ENCODE measurements around the gene HADHA. TPM values are rescaled to one million over a fixed set of nuclear protein-coding genes. Genes with fewer than 3 reads are reported as not detected.

HADHA gene
- total RNA-seq, 2 experiments from 2014 or later = 126 to 150 TPM

DNA sequence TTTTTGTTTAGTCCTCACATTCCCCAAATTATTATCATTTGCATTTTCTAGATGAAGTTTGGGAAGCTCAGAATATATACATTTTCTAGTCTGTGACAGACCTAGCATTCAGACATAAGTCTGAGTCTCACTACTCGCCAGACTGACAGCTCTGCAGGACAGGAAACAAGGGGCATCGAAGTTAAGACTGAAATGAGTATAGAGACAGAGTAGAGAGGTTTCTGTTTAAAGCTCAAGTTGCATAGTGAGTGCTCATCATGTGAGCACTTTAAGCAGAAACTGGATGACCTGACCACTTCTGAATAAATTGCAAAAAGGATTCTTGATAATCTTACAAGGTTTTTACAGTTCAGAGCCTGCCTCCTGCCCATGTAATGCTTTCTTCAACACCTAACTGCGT is 1.4 kb upstream of the HADHA start:
- H3K4me3 ChIP-seq (ENCODE audit: low read depth, low read length, poor library complexity, severe bottlenecking) = peak overlapping the region; percentile 93
- intact Hi-C loops (cut with micrococcal nuclease; ENCODE audit: unreplicated experiment) = no loop called here
- ChIA-PET CTCF (ENCODE audit: unreplicated experiment) (no interaction called here), POLR2A (interaction anchor here (0.5 to 1.2 kb wide), 4 partner anchors 8 to 192 kb away, joined by 3 to 4 read pairs (median 3); no protein-coding TSS in a partner anchor)
- no peaks in the 10 kb centered on the region for H3K9me2 ChIP-seq (ENCODE audit: insufficient read depth, low read length)
- H3K4me2 ChIP-seq (ENCODE audit: low read length) = peak overlapping the region; percentile 95
- H3K4me1 ChIP-seq (ENCODE audit: insufficient read depth, low read length, poor library complexity, severe bottlenecking) = peaks cover 36% of the 10 kb centered on the region
- no TSS peak for BruUV-seq (replicated peaks)
- H3K36me3 ChIP-seq (ENCODE audit: insufficient read depth, low read length) = 0 out of 2 replicates have a peak, but pooled peaks cover 3% of the 10 kb centered on the region
- H3K79me2 ChIP-seq (ENCODE audit: insufficient read depth, low read depth, low read length) = peaks cover 94% of the 10 kb centered on the region
- no peak for TF ChIP-seq EZH2phosphoT487 (IDR thresholded peaks at IDR 0.05; ENCODE audit: borderline replicate concordance, low read depth, low read length)
- TF ChIP-seq, protein P1, sequence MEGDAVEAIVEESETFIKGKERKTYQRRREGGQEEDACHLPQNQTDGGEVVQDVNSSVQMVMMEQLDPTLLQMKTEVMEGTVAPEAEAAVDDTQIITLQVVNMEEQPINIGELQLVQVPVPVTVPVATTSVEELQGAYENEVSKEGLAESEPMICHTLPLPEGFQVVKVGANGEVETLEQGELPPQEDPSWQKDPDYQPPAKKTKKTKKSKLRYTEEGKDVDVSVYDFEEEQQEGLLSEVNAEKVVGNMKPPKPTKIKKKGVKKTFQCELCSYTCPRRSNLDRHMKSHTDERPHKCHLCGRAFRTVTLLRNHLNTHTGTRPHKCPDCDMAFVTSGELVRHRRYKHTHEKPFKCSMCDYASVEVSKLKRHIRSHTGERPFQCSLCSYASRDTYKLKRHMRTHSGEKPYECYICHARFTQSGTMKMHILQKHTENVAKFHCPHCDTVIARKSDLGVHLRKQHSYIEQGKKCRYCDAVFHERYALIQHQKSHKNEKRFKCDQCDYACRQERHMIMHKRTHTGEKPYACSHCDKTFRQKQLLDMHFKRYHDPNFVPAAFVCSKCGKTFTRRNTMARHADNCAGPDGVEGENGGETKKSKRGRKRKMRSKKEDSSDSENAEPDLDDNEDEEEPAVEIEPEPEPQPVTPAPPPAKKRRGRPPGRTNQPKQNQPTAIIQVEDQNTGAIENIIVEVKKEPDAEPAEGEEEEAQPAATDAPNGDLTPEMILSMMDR (conservative IDR thresholded peaks at IDR 0.05; ENCODE audit: low read length) = no peak
- no peak overlapping the region for H2AFZ ChIP-seq (ENCODE audit: low read length)
- DNase-seq (ENCODE audit: low spot score) = peak; percentile 31
- H4K20me1 ChIP-seq (ENCODE audit: insufficient read depth, low read length) = 0 out of 2 replicates have a peak, but pooled peaks cover 8% of the 10 kb centered on the region
- H3K27ac ChIP-seq (ENCODE audit: low read depth, low read length, poor library complexity, severe bottlenecking) = peak overlapping the region; percentile 72
- H3K9me3 ChIP-seq (ENCODE audit: low read length) = no peaks in the 10 kb centered on the region

GRCh38 chr2:26245231-26245732 is 850 bp upstream of the HADHA start:
- ChIA-PET CTCF (ENCODE audit: unreplicated experiment) (no interaction called here), POLR2A (interaction anchor here (0.5 to 2.2 kb wide), 4 partner anchors 13 to 192 kb away, joined by 3 to 6 read pairs (median 4); partner anchors contain the start of gene SELENOI)
- Histone ChIP-seq H3K9me3 (ENCODE audit: low read length) (no peaks in the 10 kb centered on the region), H3K4me2 (ENCODE audit: low read length) (peak overlapping the region; percentile 95), H3K4me3 (ENCODE audit: low read depth, low read length, poor library complexity, severe bottlenecking) (peak overlapping the region; percentile 93), H2AFZ (ENCODE audit: low read length) (peak overlapping the region; percentile 91; the same call in 1 of the 2 replicates), H3K9me2 (ENCODE audit: insufficient read depth, low read length) (no peaks in the 10 kb centered on the region), H3K27ac (ENCODE audit: low read depth, low read length, poor library complexity, severe bottlenecking) (peak overlapping the region; percentile 72), H3K36me3 (ENCODE audit: insufficient read depth, low read length) (0 out of 2 replicates have a peak, but pooled peaks cover 3% of the 10 kb centered on the region), H3K4me1 (ENCODE audit: insufficient read depth, low read length, poor library complexity, severe bottlenecking) (peaks cover 40% of the 10 kb centered on the region), H4K20me1 (ENCODE audit: insufficient read depth, low read length) (peaks cover 10% of the 10 kb centered on the region; the same call in 1 of the 2 replicates), H3K79me2 (ENCODE audit: insufficient read depth, low read depth, low read length) (peaks cover 94% of the 10 kb centered on the region)
- TSS peak; percentile 66 for BruUV-seq (replicated peaks)
- peak; percentile 49 for DNase-seq (ENCODE audit: low spot score)
- TF ChIP-seq, protein P1 (conservative IDR thresholded peaks at IDR 0.05; ENCODE audit: low read length) = no peak
- TF ChIP-seq EZH2phosphoT487 (IDR thresholded peaks at IDR 0.05; ENCODE audit: borderline replicate concordance, low read depth, low read length) = no peak
- intact Hi-C loops (cut with micrococcal nuclease; ENCODE audit: unreplicated experiment) = no loop called here

Data from OCI-LY7 (cell line).